Activated T-helper 1 cell treated with anti-CD3 and anti-CD28 coated beads, Interleukin-12 subunit alpha, Interleukin-12 subunit beta, Interleukin-2, Interleukin-4 antibody, amounts not matched to agents 30 ng/mL and 10 ng/mL and 1 ng/mL, durations not matched to agents 14 hours and 24 hours and 36 hours (primary cell): ENCODE data around the gene HNRNPA3. TPM values are rescaled to one million over a fixed set of nuclear protein-coding genes. Genes with fewer than 3 reads are reported as not detected.

ENCODE experiments used
- total RNA-seq: library from RNA; stranded (reverse); gene quantifications from 2 replicates; pipeline ENCODE4 v1.2.3, GENCODE V29; 2022

The HNRNPA3 gene
- total RNA-seq, 1 donor from 2014 or later: 326 TPM

Other genes with a start within 250 kb of the HNRNPA3 start
- 68.2 and 71.2 TPM in 2 replicates for gene NFE2L2, start 51.9 kb downstream of the HNRNPA3 start, total RNA-seq
- gene AGPS, start 180.0 kb downstream of the HNRNPA3 start, total RNA-seq: 70.1 and 71.8 TPM in 2 replicates